Left renal pelvis (tissue), 4 donors: ENCODE results near the gene SLC25A1. TPM values are rescaled to one million over a fixed set of nuclear protein-coding genes. Genes with fewer than 3 reads are reported as not detected.

Experiments
- DNase-seq, 4 donors: peaks; one replicate each; pipeline ENCODE4 v3.0.0-alpha.2; 2013; ENCODE audit warnings: low read depth in 4 of 4, low spot score in 3 of 4
- polyA plus RNA-seq, 4 donors: library from polyadenylated mRNA; unstranded; fragments of 120-200 nt; gene quantifications; one replicate each; pipeline ENCODE4 v1.2.1, GENCODE V29; 2013; ENCODE audit not compliant: insufficient read length in 4 of 4

SLC25A1 gene
- polyA plus RNA-seq, result 10 to 100 TPM; 30.7 to 84.1 (median 69.1) TPM

- peak in 3 of 4 donors; percentile 43 to 78 (median 73) for DNase-seq
Observed at GRCh38 chr22:19178657-19179496, at the start of gene SLC25A1. Gene SLC25A1 (minus strand): TSS chr22:19178736. CDS start chr22:19178673, 63 bp downstream.

- DNase-seq, result no peak
Observed at GRCh38 chr22:19228179-19228578, 49.6 kb upstream of the SLC25A1 start.

- no peak for DNase-seq
Observed at GRCh38 chr22:19226428-19226827, 47.9 kb upstream of the SLC25A1 start.

GRCh38 chr22:19225560-19225959 lies 47.0 kb upstream of the SLC25A1 start:
- no peak for DNase-seq

GRCh38 chr22:19224985-19225384 lies 46.4 kb upstream of the SLC25A1 start:
- no peak for DNase-seq

- DNase-seq, result no peak
Observed at GRCh38 chr22:19224557-19224956, 46.0 kb upstream of the SLC25A1 start.

- DNase-seq, result no peak
Observed at GRCh38 chr22:19223617-19224016, 45.1 kb upstream of the SLC25A1 start.

- DNase-seq, result no peak
Observed at GRCh38 chr22:19223110-19223509, 44.6 kb upstream of the SLC25A1 start.

DNA sequence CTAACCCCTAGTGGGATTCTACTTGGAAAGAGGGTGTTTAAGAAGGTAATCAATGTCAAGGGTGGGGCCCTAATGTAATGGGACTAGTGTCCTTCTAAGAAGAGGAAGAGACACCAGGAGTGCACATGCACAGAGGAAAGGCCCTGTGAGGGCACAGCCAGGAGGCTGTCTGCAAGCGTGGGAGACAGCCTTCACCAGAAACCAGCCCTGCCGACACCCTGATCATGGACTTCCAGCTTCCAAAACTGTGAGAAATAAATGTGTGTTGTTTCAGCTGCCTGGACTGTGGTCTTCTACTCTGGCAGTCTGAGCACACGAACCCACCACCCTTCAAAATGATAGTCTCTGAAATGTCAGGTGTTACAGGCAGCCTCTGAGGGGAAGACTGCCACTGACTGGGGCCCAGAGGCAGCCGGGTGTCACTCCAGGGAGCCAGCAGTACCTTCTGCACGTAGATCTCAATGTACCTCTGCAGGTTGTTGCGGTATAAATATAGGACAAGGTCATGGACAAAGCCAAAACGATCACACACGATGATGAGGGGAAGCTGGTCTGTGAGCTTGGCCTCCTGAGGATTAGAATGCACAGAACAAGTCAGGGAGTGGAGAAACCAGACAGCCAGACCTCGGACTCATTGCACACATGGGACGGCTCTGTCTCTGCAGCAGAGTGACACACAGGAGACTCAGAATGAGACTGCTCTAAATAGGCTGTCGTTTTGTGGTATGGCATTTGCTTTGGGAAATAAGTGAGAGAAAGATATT lies 43.9 kb upstream of the SLC25A1 start:
- DNase-seq, result no peak

DNA sequence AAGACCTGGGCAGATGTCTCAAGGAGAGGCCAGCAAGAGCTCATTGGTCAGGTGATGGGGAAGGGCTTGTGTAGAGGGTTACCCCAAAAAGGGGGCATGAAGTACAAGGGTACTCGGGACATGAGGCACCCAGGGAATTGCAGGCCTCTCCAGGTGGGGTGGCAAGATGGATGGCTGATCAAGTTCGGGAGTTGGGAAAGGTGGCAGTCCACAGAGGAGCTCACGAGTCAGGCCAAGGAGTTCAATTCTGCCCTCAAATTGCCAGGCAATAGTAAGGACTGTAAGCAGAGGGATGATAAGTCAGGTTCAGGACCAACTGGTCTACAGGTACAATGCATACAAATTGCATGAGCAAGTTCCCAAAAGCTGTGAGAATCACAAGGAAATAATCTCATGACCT lies 42.3 kb upstream of the SLC25A1 start:
- no peak for DNase-seq

GRCh38 chr22:19218541-19219233 lies 40.2 kb upstream of the SLC25A1 start:
- no peak for DNase-seq

DNA sequence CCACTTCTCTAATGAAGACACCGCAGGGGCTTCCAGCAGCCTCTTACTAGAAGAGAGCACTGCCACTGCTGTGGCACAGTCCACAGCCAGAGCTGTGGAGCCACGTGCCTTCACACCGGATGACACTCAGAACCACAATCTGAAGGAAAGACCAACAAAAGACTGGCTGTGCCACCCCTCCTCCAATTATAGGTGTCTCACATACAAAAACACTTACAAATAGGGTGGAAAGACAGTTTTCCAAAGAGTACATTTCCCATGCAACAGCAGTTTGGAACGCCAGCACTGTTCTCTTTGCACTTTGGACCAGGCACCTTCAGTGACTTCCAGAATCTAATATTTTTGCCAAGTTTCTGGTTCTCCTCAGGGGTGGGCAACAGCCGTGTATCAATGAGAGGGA lies 38.0 kb upstream of the SLC25A1 start:
- DNase-seq, result no peak

DNA sequence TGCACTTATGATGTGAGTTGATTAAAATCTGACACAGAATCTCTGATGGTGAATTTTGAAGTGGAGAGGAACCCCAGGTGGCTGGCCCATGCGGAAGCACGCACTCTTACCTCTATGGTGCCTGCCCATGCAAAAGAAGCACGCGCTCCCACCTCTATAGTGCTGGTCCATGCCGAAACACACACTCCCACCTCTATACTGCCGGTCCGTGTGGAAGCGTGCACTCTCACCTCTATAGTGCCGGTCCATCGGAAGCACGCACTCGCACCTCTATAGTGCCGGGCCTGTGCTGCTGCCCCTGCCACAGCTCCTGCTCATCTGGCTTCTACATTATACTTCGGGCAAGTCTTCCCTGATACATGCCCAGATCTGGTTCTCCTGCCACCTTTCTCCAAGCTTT lies 36.8 kb upstream of the SLC25A1 start:
- no peak for DNase-seq

GRCh38 chr22:19214078-19214473 lies 35.5 kb upstream of the SLC25A1 start:
- no peak for DNase-seq

DNA sequence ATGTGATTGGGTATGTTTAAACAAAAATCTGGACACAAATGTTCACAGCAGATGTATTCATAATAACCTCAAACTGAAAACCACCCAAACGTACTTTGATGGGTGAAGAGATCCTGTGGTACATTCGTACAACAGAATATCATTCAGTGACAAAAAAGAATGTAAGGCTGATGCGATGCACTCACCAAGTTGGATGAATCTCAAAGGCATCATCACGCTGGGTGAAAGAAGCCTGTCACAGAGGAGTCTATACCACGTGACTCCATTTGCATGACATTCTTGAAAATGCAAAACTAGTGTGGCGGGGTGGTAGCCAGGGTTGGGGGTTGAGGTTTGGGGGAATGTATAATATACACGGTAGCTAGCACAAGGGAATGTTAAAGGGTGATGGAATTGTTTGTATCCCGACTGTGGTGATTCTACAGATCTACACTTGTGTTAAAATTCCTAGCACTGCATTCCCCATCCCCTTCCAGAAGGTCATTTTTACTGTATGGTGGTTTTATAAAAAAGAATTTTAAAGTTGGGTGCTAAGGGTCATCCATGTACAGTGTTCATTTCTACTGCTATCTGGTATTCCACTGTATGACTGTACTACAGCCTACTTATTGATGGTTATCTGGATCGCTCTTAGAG lies 35.0 kb upstream of the SLC25A1 start:
- no peak for DNase-seq

GRCh38 chr22:19213001-19213400 lies 34.5 kb upstream of the SLC25A1 start:
- DNase-seq, result no peak

DNA sequence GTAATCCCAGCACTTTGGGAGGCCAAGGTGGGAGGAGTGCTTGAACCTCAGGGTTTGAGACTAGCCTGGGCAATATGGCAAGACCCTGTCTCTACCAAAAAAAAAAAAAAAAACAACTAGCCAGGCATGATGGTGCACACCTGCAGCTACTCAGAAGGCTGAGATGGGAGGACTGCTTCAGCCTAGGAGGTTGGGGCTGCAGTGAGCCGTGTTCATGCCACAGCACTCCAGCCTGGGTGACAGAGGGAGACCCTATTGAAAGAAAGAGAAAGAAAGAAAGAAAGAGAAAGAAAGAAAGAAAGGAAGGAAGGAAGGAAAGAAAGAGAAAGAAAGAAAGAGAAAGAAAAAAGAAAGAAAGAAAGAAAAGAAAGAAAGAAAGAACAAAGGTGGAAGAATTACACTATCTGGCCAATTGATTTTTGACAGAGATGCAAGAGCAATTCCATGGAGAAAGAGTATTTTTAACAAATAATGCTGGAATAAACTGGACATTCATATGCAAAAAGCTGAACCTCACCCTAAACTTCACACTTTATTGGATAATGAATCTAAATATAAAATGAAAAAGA lies 33.9 kb upstream of the SLC25A1 start:
- no peak for DNase-seq

- DNase-seq, result no peak
Observed at GRCh38 chr22:19210188-19210587, 31.7 kb upstream of the SLC25A1 start.

- DNase-seq, result no peak
Observed at GRCh38 chr22:19208287-19208847, 29.8 kb upstream of the SLC25A1 start.

DNA sequence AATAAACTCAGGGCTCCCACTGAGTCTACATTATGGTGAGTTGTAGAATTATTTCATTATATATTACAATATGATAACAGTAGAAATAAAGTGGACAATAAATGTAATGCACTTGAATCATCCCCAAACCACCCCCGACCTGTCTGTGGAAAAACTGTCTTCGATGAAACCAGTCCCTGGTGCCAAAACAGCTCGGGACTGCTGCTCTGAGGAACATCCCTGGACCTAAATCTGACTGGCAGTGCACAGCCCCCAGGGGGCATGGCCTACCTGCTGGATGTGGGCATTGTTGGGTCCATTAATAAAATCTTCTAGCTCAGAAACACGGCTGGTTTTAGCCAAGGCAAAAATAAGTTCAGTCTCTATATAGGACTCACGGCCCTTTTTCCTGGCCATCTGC lies 29.3 kb upstream of the SLC25A1 start:
- DNase-seq, result no peak
